Heart left ventricle (tissue), 16 donors: ENCODE data around the gene TBX2. TPM values are rescaled to one million over a fixed set of nuclear protein-coding genes. Genes with fewer than 3 reads are reported as not detected.
A peak's percentile ranks its signal among the peaks of the same experiment; 100 is the strongest.

Experiments
- ATAC-seq, 4 donors: fragments of 200-7000 bp; cut with Tn5 transposase; one replicate each; pipeline ENCODE4 v1.9.1; 2020 to 2022; ENCODE audit warnings: moderate library complexity in 4 of 4, mild to moderate bottlenecking in 3 of 4, moderate number of reproducible peaks in 1 of 4
- DNase-seq, 5 donors: peaks; one replicate each; pipeline ENCODE4 v3.0.0-alpha.2; 2020
- H3K27ac ChIP-seq, 12 donors: fragments of 200-600 bp; sonication (generic) in 4 of 12; one replicate each; pipeline versions ENCODE4 v1.5.0 to v1.8.0; 2016 to 2022; ENCODE audit warnings: mild to moderate bottlenecking in 2 of 12
- H3K27me3 ChIP-seq, 9 donors: fragments of 200-600 bp; sonication (generic) in 2 of 9; one replicate each; pipeline versions ENCODE4 v1.5.1 to v1.8.0; 2016 to 2022; ENCODE audit warnings: mild to moderate bottlenecking in 3 of 9
- H3K36me3 ChIP-seq, 9 donors: fragments of 200-600 bp; sonication (generic) in 2 of 9; one replicate each; pipeline versions ENCODE4 v1.5.0 to v1.8.0; 2018 to 2022; ENCODE audit warnings: mild to moderate bottlenecking in 2 of 9
- H3K4me1 ChIP-seq, 12 donors: fragments of 200-600 bp; sonication (generic) in 4 of 12; one replicate each; pipeline versions ENCODE4 v1.5.0 to v1.8.0; 2016 to 2022; ENCODE audit warnings: mild to moderate bottlenecking in 3 of 12
- H3K4me3 ChIP-seq, 12 donors: fragments of 200-600 bp; sonication (generic) in 4 of 12; one replicate each; pipeline versions ENCODE4 v1.5.0 to v1.8.0; 2017 to 2022; ENCODE audit warnings: mild to moderate bottlenecking in 9 of 12, moderate library complexity in 4 of 12
- H3K9me3 ChIP-seq, 12 donors: fragments of 200-600 bp; sonication (generic) in 4 of 12; one replicate each; pipeline versions ENCODE4 v1.5.0 to v1.8.0; 2016 to 2022; ENCODE audit warnings: mild to moderate bottlenecking in 1 of 12
- POLR2A ChIP-seq, 2 donors: fragments of 450-650 bp; IDR thresholded peaks; one replicate each; pipeline ENCODE4 v1.6.1; 2017; ENCODE audit warnings: antibody characterized with exemption in 2 of 2, mild to moderate bottlenecking in 2 of 2, moderate library complexity in 2 of 2
- WGBS, 4 donors: extraction: QIAGEN DNeasy Blood & Tissue Kit in 2 of 4; methylation state at CpG; one replicate each; pipeline versions ENCODE4 v1.1.5 to v1.1.7; 2013 to 2018; 5-methylcytosine and 5-hydroxymethylcytosine counted together
- intact Hi-C, 10 donors: fragments of 100-400 bp; cut with DNase I; formaldehyde crosslinking; loops; one replicate each; pipeline versions ENCODE4 v1.11.1 to v1.14.2; 2022
- polyA plus RNA-seq, 2 donors: library from polyadenylated mRNA; stranded (reverse); fragments of 200-250 nt; gene quantifications; one replicate each; pipeline ENCODE4 v1.2.3, GENCODE V29; 2013
- total RNA-seq, 9 donors: library from RNA; depleted of rRNA in 2 of 9; stranded (reverse); fragments of >200 nt in 2 of 9; fragmentation: NEBNext Ultra II Directional in 3 of 9; extraction: Animal tissue kit (Norgen Biotek cat#: 25700) in 3 of 9; gene quantifications; one replicate each; pipeline versions ENCODE4 v1.1.0 to v1.2.4, GENCODE V29; 2016 to 2023
- TF ChIP-seq, protein P1 (sequence below), 12 donors: fragments of 200-600 bp; sonication (generic) in 4 of 12; IDR thresholded peaks; one replicate each; pipeline versions ENCODE4 v1.5.0 to v1.8.0; 2018 to 2022; ENCODE audit warnings: antibody characterized with exemption in 12 of 12, mild to moderate bottlenecking in 5 of 12
- donor health status: ischemic (EF 13 %, LVEDD 7.1; RV severe dilation, severe dysfunction).
- donor health status: healthy with polysubstance abuse.
- donor health status: DM: no; HTN: yes; CAD: no.
- donor health status: DM: no; HTN: no; CAD: no.
- donor health status: ischemic (EF 25% LVEDD 6.9; RV normal size, moderate dysfunction).
- donor health status: ischemic (EF 25% LVEDD 5.7; RV mildly dilated, moderate dysfunction).
- donor health status: healthy.
- donor health status: DM: yes; HTN: yes; CAD: no.
- donor health status: ischemic (EF 35%, LVEDD 5.7; RV mildly dilated, moderate dysfunction).
- donor health status: nonischemic (EF 11% LVEDD 7.7; RV severe dilation, severe dysfunction).
- donor health status: DM: yes; HTN: yes; CAD: no.
- donor health status: PGD.
- donor health status: ischemic (EF 29% LVEDD 5.4; RV normal size, mild dysfunction).
- donor health status: nonischemic (EF 23%, LVEDD 6.1; RV moderate dilation, normal function).

Gene TBX2
- total and polyA plus RNA-seq, 11 donors = 7.0 to 23.0 (median 13.4) TPM

DNA sequence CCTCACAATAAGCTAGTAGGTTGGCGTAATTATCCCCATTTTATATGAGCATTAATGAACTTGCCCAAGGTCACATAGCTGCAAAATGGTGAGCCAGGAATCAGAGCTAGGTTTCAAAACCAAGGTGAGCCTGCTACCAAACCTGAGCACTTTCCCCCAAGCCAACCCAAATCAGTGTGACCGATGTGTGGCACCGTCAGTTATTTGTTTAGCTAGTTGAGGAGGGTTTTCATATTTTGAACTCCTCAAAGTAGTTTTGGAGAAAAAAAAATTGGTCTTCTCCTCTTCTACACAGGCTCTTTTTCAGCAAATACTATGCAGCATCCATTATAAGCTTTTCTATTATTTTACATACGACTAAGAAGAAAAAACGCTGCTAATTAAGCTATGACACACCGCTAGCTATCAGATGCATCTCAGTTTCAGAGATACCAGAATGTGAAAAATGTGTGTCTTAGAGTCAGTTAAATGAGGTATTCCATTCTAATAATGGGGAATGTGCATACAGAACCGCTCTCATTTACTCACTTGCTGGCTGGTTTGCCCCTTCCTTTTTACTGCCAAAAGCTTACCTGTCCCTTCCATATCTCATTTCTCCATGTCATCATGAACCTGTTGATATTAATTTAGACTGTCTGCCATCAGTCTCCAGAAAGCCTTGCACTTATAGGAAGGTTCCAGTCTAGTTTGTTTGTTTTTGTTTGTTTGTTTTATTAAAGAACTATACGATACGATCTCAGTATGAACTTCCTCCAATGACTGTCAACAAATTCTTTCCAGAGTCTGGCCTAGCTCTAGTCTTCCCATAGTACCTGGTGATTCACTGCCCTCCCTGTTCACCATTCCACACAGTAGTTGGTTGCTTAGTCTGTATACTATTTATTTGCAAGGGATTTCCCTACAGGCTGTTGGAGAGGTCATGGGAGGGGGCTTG is 50.3 kb downstream of the TBX2 start:
- no peak for TF ChIP-seq POLR2A (IDR thresholded peaks at IDR 0.05)
- TF ChIP-seq, protein P1, sequence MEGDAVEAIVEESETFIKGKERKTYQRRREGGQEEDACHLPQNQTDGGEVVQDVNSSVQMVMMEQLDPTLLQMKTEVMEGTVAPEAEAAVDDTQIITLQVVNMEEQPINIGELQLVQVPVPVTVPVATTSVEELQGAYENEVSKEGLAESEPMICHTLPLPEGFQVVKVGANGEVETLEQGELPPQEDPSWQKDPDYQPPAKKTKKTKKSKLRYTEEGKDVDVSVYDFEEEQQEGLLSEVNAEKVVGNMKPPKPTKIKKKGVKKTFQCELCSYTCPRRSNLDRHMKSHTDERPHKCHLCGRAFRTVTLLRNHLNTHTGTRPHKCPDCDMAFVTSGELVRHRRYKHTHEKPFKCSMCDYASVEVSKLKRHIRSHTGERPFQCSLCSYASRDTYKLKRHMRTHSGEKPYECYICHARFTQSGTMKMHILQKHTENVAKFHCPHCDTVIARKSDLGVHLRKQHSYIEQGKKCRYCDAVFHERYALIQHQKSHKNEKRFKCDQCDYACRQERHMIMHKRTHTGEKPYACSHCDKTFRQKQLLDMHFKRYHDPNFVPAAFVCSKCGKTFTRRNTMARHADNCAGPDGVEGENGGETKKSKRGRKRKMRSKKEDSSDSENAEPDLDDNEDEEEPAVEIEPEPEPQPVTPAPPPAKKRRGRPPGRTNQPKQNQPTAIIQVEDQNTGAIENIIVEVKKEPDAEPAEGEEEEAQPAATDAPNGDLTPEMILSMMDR (IDR thresholded peaks at IDR 0.05) = no peak
- Histone ChIP-seq H3K4me1 (peaks cover 0 to 28% (median 15%) of the 10 kb centered on the region in 12 donors), H3K4me3 (no peak overlapping the region), H3K27ac (no peak overlapping the region), H3K36me3 (no peaks in the 10 kb centered on the region), H3K27me3 (peaks cover 29 to 89% (median 55%) of the 10 kb centered on the region in 9 donors), H3K9me3 (no peaks in the 10 kb centered on the region)
- intact Hi-C loops = loop anchor here in 1 of 10 donors (10.0 kb wide), 1 partner anchor 55 kb away; no protein-coding TSS in a partner anchor
- DNase-seq (no peak), ATAC-seq (no peak)
- WGBS, 4 donors = 82 to 89% (median 87%) methylated on average over 9 of the region's 9 CpGs

- ATAC-seq (no peak), DNase-seq (no peak)
- Histone ChIP-seq H3K27ac (no peak overlapping the region), H3K9me3 (no peaks in the 10 kb centered on the region), H3K4me1 (peaks cover 0 to 29% (median 15%) of the 10 kb centered on the region in 12 donors), H3K4me3 (peak overlapping the region in 4 of 12 donors; percentile 10 to 42 (median 26)), H3K36me3 (no peaks in the 10 kb centered on the region), H3K27me3 (peaks cover 38 to 92% (median 64%) of the 10 kb centered on the region in 9 donors)
- WGBS, 4 donors = 57 to 72% (median 68%) methylated on average over 19 of the region's 19 CpGs
- TF ChIP-seq, protein P1 (IDR thresholded peaks at IDR 0.05) = no peak
- TF ChIP-seq POLR2A (IDR thresholded peaks at IDR 0.05) = no peak
- intact Hi-C loops = no loop called here
Observed at GRCh38 chr17:61450641-61451537, 51.2 kb downstream of the TBX2 start.

- peak in 2 of 4 donors; percentile 42 to 57 for ATAC-seq
- Histone ChIP-seq H3K4me1 (peaks cover 0 to 34% (median 15%) of the 10 kb centered on the region in 12 donors), H3K4me3 (peak overlapping the region; percentile 3 to 44 (median 32)), H3K27me3 (peaks cover 46 to 98% (median 71%) of the 10 kb centered on the region in 9 donors), H3K27ac (no peak overlapping the region), H3K36me3 (no peaks in the 10 kb centered on the region), H3K9me3 (no peaks in the 10 kb centered on the region)
- 4 to 29% (median 10%) methylated on average over 10 to 75 of the region's 75 CpGs for WGBS, 4 donors
- TF ChIP-seq POLR2A (IDR thresholded peaks at IDR 0.05) = no peak
- TF ChIP-seq, protein P1 (IDR thresholded peaks at IDR 0.05) = no peak
- intact Hi-C loops = no loop called here
- no peak for DNase-seq
Observed at GRCh38 chr17:61451538-61452300, 52.1 kb downstream of the TBX2 start.
